ENCODE results near the gene JPT1. TPM values are rescaled to one million over a fixed set of nuclear protein-coding genes. Genes with fewer than 3 reads are reported as not detected.
"Not testable (repeated sequence)": the region's sequence is repeated elsewhere in the genome, so short reads cannot be mapped to it uniquely, and the experiment has no call there.

The JPT1 gene
- total RNA-seq, 1 experiment from 2014 or later = 232 TPM

DNA sequence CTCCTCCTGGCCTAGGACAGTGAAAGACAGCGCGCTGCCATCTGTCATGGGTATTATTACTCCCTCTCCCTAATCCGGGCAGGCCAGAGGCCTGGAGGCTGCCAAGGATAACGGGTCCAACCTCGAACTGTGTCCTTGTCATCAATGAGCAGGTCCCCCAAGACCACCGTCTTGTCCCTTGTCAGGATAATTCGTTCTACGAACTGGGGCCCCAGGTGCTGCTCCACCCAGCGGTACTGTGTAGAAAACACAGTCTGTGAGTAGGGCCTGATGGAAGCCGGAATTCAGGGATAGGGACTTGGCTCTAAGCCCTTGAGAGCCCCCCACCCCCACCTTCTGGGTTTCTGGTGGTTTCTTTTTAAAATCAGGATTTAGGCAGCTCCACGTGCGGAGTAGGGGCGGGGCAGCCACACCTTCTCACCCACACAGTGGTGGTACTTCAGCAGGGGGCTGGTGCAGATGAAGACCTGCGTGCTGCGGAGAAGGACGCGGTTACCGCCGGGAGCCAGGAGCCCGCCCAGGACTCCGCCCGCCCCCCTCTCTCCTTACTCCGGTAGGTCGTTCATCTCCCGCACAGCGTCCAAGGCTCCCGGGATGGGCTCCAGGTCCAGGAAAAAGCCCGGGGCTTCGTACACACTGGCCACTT lies 23.6 kb downstream of the JPT1 start:
- peak; percentile 73 for DNase-seq (ENCODE audit: low spot score)

DNA sequence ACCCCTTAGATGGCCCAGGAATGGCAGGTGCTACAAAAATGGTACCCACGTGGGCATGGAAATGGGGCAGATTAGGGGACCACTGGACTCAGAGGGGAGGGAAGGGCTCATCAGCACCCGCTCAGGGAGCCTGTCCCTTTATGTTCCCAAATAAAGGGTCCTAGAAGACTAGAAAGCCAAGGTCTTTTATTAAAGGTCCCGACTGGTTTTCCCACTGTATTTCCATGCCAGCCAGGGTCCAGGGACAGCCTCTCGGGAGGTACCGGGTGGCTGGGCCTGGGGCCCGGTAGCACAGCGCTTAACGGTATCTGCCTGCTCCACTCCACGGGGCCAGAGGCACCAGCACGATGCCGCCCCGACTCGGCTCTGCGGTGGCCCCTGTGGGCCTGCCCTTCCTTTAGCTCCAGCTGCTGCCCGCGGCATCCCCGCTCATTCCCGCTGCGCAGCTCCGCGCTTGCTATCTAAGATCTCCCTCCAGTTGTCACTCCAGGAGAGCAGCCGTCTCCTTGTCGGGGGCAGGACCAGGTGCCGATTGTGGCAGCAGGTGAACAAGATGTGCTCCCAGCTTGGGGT lies 24.2 kb downstream of the JPT1 start:
- DNase-seq (ENCODE audit: low spot score) = no peak

GRCh38 chr17:75129576-75129975 lies 24.7 kb downstream of the JPT1 start:
- no peak for DNase-seq (ENCODE audit: low spot score)

GRCh38 chr17:75128694-75129505 lies 25.4 kb downstream of the JPT1 start:
- no peak for DNase-seq (ENCODE audit: low spot score)

GRCh38 chr17:75127936-75128335 lies 26.4 kb downstream of the JPT1 start:
- not testable (repeated sequence) for DNase-seq (ENCODE audit: low spot score)

DNA sequence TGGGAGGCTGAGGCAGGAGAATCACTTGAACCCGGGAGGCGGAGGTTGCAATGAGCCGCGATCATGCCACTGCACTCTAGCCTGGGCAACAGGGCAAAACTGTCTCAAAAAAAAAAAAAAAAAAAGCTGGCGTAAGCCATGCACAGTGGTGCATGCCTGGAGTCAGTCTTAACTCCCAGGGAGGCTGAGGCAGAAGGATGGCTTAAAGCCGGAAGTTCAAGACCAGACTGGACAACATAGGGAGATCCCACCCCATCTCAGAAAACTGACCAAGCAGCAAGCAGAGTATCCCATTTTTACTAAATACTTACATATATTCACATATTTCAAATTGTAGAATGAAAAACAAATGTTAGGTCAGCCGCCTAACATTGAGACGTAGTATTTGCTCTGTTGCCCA lies 27.4 kb downstream of the JPT1 start:
- no peak for DNase-seq (ENCODE audit: low spot score)

- no peak for DNase-seq (ENCODE audit: low spot score)
Measured at GRCh38 chr17:75125984-75126383, 28.3 kb downstream of the JPT1 start.

DNA sequence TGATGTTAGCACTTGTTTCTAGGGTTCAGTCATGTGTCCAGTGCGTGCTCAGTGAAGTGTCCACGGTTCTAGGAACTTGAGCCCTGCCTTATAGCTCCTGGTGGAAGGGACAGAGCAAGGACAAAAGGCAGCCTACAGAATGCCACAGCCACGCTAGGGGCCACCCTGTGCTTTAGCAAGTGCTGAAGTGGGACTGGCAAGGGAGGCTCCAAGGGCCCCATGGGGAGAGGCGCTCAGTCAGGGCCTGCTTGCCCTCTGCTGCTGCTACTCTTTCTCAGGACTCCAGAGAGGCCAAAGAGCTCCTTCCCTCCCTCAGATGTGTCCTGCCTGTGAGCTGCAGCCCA lies 29.5 kb downstream of the JPT1 start:
- no peak for DNase-seq (ENCODE audit: low spot score)

GRCh38 chr17:75124041-75124818 lies 30.1 kb downstream of the JPT1 start:
- DNase-seq (ENCODE audit: low spot score) = peak; percentile 96

- no peak for DNase-seq (ENCODE audit: low spot score)
Measured at GRCh38 chr17:75118307-75118706, 36.0 kb downstream of the JPT1 start.

GRCh38 chr17:75116737-75117136 lies 37.6 kb downstream of the JPT1 start:
- DNase-seq (ENCODE audit: low spot score) = no peak

- no peak for DNase-seq (ENCODE audit: low spot score)
Measured at GRCh38 chr17:75115555-75115954, 38.8 kb downstream of the JPT1 start.

GRCh38 chr17:75114552-75115314 lies 39.6 kb downstream of the JPT1 start:
- DNase-seq (ENCODE audit: low spot score) = no peak

DNA sequence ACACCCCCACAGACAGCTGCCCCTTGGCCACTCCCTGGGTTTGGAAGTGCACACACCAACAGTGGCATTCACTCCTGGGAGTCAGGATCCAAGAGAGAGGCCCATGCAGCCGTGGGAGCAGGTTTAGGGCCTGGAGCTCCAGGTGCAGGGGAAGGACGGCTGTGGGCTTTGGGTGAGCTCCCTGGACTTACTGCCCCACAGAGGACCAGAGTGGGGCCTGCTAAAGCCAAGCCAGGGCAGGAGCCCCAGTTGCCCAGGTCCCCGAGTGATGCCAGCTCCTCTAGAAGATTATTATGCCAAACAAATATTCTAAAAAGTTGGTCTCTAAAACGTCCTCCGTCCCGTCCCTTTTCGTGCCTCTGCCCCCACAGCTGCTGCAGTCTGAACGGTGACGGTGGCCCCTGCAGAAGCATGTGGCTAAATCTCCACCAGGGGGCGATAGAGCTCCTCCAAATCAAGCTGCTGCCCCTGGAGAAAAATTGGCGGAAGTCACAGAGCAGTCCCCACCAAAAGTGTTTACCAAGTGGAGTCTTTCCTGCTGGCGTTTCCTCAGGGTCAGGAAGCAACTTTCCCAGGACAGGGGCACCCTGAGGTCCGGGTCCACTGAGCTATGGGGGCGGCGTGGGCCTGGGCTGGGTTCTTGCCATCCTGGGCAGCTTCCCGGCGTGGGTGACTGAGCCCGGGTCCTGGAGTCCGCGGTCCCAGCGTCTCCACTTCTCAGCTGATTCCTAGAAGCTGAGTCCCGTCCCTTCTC lies 40.3 kb downstream of the JPT1 start:
- peak; percentile 95 for DNase-seq (ENCODE audit: low spot score)

- no peak for DNase-seq (ENCODE audit: low spot score)
Measured at GRCh38 chr17:75111777-75112335, 42.5 kb downstream of the JPT1 start.

GRCh38 chr17:75110234-75110937 lies 43.9 kb downstream of the JPT1 start:
- DNase-seq (ENCODE audit: low spot score) = no peak

DNA sequence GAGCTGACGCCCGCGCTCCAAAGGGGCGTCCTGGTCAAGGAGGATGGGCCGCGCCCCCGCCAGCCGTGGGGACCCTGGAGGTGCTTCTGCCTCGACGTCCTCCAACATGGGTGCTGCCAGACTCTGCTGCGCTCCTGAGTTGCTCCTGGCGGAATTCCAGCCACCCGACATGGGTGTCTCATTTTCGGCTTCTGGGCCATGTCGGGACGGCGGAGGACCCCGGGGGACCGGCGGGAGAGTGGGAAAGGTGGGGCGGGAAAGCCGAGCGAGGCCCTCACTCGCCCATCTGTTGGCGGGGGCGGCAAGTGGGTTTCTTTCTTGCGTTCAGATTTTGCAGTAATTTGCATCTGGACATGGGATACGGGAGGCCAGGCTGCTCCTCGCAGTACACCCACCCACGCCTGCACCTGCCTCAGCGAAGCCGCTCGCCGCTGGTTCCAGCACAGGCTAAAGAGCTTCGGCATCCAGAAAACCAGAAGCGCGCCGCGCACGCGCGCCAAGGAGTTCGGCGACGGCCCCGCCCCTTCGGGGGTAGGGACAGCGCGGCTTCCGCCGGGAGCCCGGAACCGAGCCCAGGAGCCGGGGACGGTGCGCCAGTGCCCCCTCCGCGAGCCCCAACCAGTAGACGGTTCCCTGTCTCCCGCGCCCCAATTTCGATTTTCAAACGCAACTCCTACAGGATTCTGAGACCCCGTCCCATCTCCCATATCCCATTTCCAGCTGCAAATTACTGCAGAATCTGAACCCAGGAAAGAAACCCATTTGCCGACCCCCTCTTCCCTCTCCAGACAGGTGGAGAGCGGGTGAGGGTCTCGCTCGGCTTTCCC lies 44.7 kb downstream of the JPT1 start, which contains the start of gene ARMC7:
ARMC7 (plus strand) TSS at position 563 of the 827 bp plus-strand sequence. CDS start 320 bp downstream, outside the sequence.
- DNase-seq (ENCODE audit: low spot score) = peak; percentile 90

DNA sequence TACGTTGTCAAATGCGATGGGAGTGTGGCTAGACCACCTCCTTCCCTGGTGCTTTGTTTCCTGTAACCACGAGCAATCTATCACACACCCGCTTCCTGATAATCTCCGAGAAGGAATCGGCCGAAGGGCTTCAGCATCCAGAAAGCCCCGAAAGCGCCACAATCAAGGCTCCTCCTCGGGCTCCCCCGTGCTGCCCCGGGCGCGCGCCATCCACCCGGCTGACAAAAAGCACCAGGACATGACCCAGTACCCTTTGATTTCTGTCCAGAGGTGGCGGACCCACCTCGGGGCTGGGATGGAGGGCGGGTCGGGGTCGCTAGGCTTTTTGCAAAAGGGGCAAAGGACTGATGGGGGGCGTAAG lies 45.3 kb downstream of the JPT1 start:
- no peak for DNase-seq (ENCODE audit: low spot score)

- DNase-seq (ENCODE audit: low spot score) = no peak
Measured at GRCh38 chr17:75108193-75108592, 46.1 kb downstream of the JPT1 start.
